ENCODE data around the gene OR6K2. TPM values are rescaled to one million over a fixed set of nuclear protein-coding genes. Genes with fewer than 3 reads are reported as not detected.

The OR6K2 gene
- total RNA-seq, 2 experiments from 2014 or later: not detected

- H3K4me1 ChIP-seq (ENCODE audit: insufficient read depth, low read length): no peaks in the 10 kb centered on the region
- no peak overlapping the region for H3K4me3 ChIP-seq (ENCODE audit: low read length)
- H3K27ac ChIP-seq (ENCODE audit: low read depth in 1 of 2, low read length in 2 of 2): no peak overlapping the region
- ATAC-seq (ENCODE audit: poor library complexity): no peak
- no peaks in the 10 kb centered on the region for H3K9me3 Mint-ChIP-seq
- H3K27ac Mint-ChIP-seq: no peak overlapping the region
- ChIA-PET POLR2A (no interaction called here), CTCF (no interaction called here)
- H3K4me1 Mint-ChIP-seq (ENCODE audit: low read depth): no peaks in the 10 kb centered on the region
- H3K4me3 Mint-ChIP-seq: no peak overlapping the region
- H3K27me3 Mint-ChIP-seq: no peaks in the 10 kb centered on the region
- intact Hi-C loops (cut with DNase I, micrococcal nuclease): no loop called here
- no peak for TF ChIP-seq CTCF (IDR thresholded peaks at IDR 0.05)
- no peaks in the 10 kb centered on the region for H3K9me3 ChIP-seq (ENCODE audit: control insufficient read depth in 1 of 2, insufficient read depth in 1 of 2, low read length in 2 of 2)
- H3K36me3 Mint-ChIP-seq (ENCODE audit: low read depth): no peaks in the 10 kb centered on the region
- H3K36me3 ChIP-seq (ENCODE audit: insufficient read depth, low read length): no peaks in the 10 kb centered on the region
- no peak for DNase-seq
- H3K27me3 ChIP-seq (ENCODE audit: control insufficient read depth in 1 of 2, insufficient read depth in 2 of 2, low read length in 2 of 2): peaks cover 0 to 3% of the 10 kb centered on the region in 2 experiments
Measured at GRCh38 chr1:158666037-158666436, 34.4 kb downstream of the OR6K2 start.

GRCh38 chr1:158654571-158654970 lies 45.9 kb downstream of the OR6K2 start:
- Histone ChIP-seq H3K27me3 (ENCODE audit: control insufficient read depth in 1 of 2, insufficient read depth in 2 of 2, low read length in 2 of 2) (no peaks in the 10 kb centered on the region), H3K27ac (ENCODE audit: low read depth in 1 of 2, low read length in 2 of 2) (no peak overlapping the region), H3K4me3 (ENCODE audit: low read length) (no peak overlapping the region), H3K36me3 (ENCODE audit: insufficient read depth, low read length) (no peaks in the 10 kb centered on the region), H3K9me3 (ENCODE audit: control insufficient read depth in 1 of 2, insufficient read depth in 1 of 2, low read length in 2 of 2) (no peaks in the 10 kb centered on the region), H3K4me1 (ENCODE audit: insufficient read depth, low read length) (no peaks in the 10 kb centered on the region)
- intact Hi-C loops (cut with DNase I, micrococcal nuclease): no loop called here
- TF ChIP-seq CTCF (IDR thresholded peaks at IDR 0.05): no peak
- no peak for ATAC-seq (ENCODE audit: poor library complexity)
- Mint-ChIP-seq H3K4me3 (no peak overlapping the region), H3K27ac (no peak overlapping the region), H3K4me1 (ENCODE audit: low read depth) (no peaks in the 10 kb centered on the region), H3K9me3 (no peaks in the 10 kb centered on the region), H3K27me3 (no peaks in the 10 kb centered on the region), H3K36me3 (ENCODE audit: low read depth) (no peaks in the 10 kb centered on the region)
- peak in 2 of 14 experiments; percentile 35 to 41 for DNase-seq
- CTCF ChIA-PET: no interaction called here
- POLR2A ChIA-PET: no interaction called here

- ChIA-PET CTCF (no interaction called here), POLR2A (no interaction called here)
- ATAC-seq (ENCODE audit: poor library complexity): no peak
- DNase-seq: no peak
- no peaks in the 10 kb centered on the region for H3K9me3 Mint-ChIP-seq
- no peaks in the 10 kb centered on the region for H3K4me1 Mint-ChIP-seq (ENCODE audit: low read depth)
- no peaks in the 10 kb centered on the region for H3K9me3 ChIP-seq (ENCODE audit: control insufficient read depth in 1 of 2, insufficient read depth in 1 of 2, low read length in 2 of 2)
- TF ChIP-seq CTCF (IDR thresholded peaks at IDR 0.05): no peak
- no peak overlapping the region for H3K4me3 Mint-ChIP-seq
- no peak overlapping the region for H3K4me3 ChIP-seq (ENCODE audit: low read length)
- no peaks in the 10 kb centered on the region for H3K27me3 Mint-ChIP-seq
- intact Hi-C loops (cut with DNase I, micrococcal nuclease): no loop called here
- H3K36me3 Mint-ChIP-seq (ENCODE audit: low read depth): no peaks in the 10 kb centered on the region
- no peaks in the 10 kb centered on the region for H3K27me3 ChIP-seq (ENCODE audit: control insufficient read depth in 1 of 2, insufficient read depth in 2 of 2, low read length in 2 of 2)
- no peak overlapping the region for H3K27ac ChIP-seq (ENCODE audit: low read depth in 1 of 2, low read length in 2 of 2)
- no peak overlapping the region for H3K27ac Mint-ChIP-seq
- no peaks in the 10 kb centered on the region for H3K4me1 ChIP-seq (ENCODE audit: insufficient read depth, low read length)
- H3K36me3 ChIP-seq (ENCODE audit: insufficient read depth, low read length): no peaks in the 10 kb centered on the region
Measured at GRCh38 chr1:158654086-158654485, 46.4 kb downstream of the OR6K2 start.
